ENCODE data around the gene NUDT12.

NUDT12 gene

GRCh38 chr5:103539376-103540330, 22.9 kb downstream of the NUDT12 start:
- no peak for DNase-seq

- no peak for DNase-seq
Measured at GRCh38 chr5:103532086-103532734, 30.4 kb downstream of the NUDT12 start.

GRCh38 chr5:103526164-103526915, 36.2 kb downstream of the NUDT12 start:
- DNase-seq, result no peak

- no peak for DNase-seq
Measured at GRCh38 chr5:103525361-103525760, 37.2 kb downstream of the NUDT12 start.

- DNase-seq, result no peak
Measured at GRCh38 chr5:103523319-103523718, 39.3 kb downstream of the NUDT12 start.

GRCh38 chr5:103522586-103522985, 40.0 kb downstream of the NUDT12 start:
- DNase-seq, result no peak

- DNase-seq, result no peak
Measured at GRCh38 chr5:103519550-103519949, 43.0 kb downstream of the NUDT12 start.

GRCh38 chr5:103514371-103514770, 48.2 kb downstream of the NUDT12 start:
- no peak for DNase-seq

GRCh38 chr5:103513701-103514100, 48.9 kb downstream of the NUDT12 start:
- DNase-seq, result no peak

- no peak for DNase-seq
Measured at GRCh38 chr5:103512500-103512899, 50.1 kb downstream of the NUDT12 start.

- DNase-seq, result no peak
Measured at GRCh38 chr5:103511554-103511885, 51.1 kb downstream of the NUDT12 start.

- DNase-seq, result no peak
Measured at GRCh38 chr5:103510851-103511553, 51.6 kb downstream of the NUDT12 start.

- DNase-seq, result no peak
Measured at GRCh38 chr5:103505581-103506305, 56.8 kb downstream of the NUDT12 start.

- DNase-seq, result no peak
Measured at GRCh38 chr5:103503066-103503465, 59.5 kb downstream of the NUDT12 start.

- no peak for DNase-seq
Measured at GRCh38 chr5:103502662-103503061, 59.9 kb downstream of the NUDT12 start.
